Left ventricle myocardium inferior (tissue), 1 donor: ENCODE measurements around the gene IFNA10. TPM values are rescaled to one million over a fixed set of nuclear protein-coding genes. Genes with fewer than 3 reads are reported as not detected.
"Not testable (repeated sequence)": the region's sequence is repeated elsewhere in the genome, so short reads cannot be mapped to it uniquely, and the experiment has no call there.

Experiments used
- DNase-seq: peaks from one replicate; pipeline ENCODE4 v3.0.0-alpha.2; 2020
- H3K27ac ChIP-seq: fragments of 200-600 bp; replicated peaks from 2 replicates; pipeline ENCODE4 v1.8.0; 2021
- H3K27me3 ChIP-seq: fragments of 200-600 bp; 2 replicates; pipeline ENCODE4 v1.8.0; 2021; ENCODE audit warnings: low read depth
- H3K36me3 ChIP-seq: fragments of 200-600 bp; 2 replicates; pipeline ENCODE4 v1.8.0; 2021
- H3K4me1 ChIP-seq: fragments of 200-600 bp; 2 replicates; pipeline ENCODE4 v1.8.0; 2021
- H3K4me3 ChIP-seq: fragments of 200-600 bp; 2 replicates; pipeline ENCODE4 v1.8.0; 2021; ENCODE audit warnings: mild to moderate bottlenecking, moderate library complexity
- H3K9me3 ChIP-seq: fragments of 200-600 bp; replicated peaks from 2 replicates; pipeline ENCODE4 v1.8.0; 2021
- intact Hi-C: fragments of 100-400 bp; cut with micrococcal nuclease; formaldehyde crosslinking; loops from one replicate; pipeline ENCODE4 v1.11.0; 2022
- total RNA-seq: library from RNA; stranded (reverse); fragmentation: NEBNext Ultra II Directional; extraction: Animal tissue kit (Norgen Biotek cat#: 25700); gene quantifications from one replicate; pipeline ENCODE4 v1.2.1, GENCODE V29; 2021
- TF ChIP-seq, protein P1 (sequence below): fragments of 200-600 bp; IDR thresholded peaks from 2 replicates; pipeline ENCODE4 v1.8.0; 2021; ENCODE audit warnings: antibody characterized with exemption, mild to moderate bottlenecking, borderline replicate concordance
- donor health status: DM: no; HTN: yes; CAD: no; lungs with severe emphysema.

IFNA10 gene
- total RNA-seq, 1 donor from 2014 or later, result not detected

GRCh38 chr9:21239911-21240310 is 33.0 kb upstream of the IFNA10 start, which contains the start of gene IFNA14:
Gene IFNA14 (minus strand): TSS chr9:21240005. CDS start chr9:21239935, 70 bp downstream.
- intact Hi-C loops, result no loop called here
- Histone ChIP-seq H3K27ac (no peak within 1 kb of the TSS), H3K27me3 (peaks cover 34% of the 10 kb centered on the region), H3K36me3 (no peaks in the 10 kb centered on the region), H3K4me1 (no peaks in the 10 kb centered on the region), H3K4me3 (no peak within 1 kb of the TSS), H3K9me3 (no peaks in the 10 kb centered on the region)
- TF ChIP-seq, protein P1, sequence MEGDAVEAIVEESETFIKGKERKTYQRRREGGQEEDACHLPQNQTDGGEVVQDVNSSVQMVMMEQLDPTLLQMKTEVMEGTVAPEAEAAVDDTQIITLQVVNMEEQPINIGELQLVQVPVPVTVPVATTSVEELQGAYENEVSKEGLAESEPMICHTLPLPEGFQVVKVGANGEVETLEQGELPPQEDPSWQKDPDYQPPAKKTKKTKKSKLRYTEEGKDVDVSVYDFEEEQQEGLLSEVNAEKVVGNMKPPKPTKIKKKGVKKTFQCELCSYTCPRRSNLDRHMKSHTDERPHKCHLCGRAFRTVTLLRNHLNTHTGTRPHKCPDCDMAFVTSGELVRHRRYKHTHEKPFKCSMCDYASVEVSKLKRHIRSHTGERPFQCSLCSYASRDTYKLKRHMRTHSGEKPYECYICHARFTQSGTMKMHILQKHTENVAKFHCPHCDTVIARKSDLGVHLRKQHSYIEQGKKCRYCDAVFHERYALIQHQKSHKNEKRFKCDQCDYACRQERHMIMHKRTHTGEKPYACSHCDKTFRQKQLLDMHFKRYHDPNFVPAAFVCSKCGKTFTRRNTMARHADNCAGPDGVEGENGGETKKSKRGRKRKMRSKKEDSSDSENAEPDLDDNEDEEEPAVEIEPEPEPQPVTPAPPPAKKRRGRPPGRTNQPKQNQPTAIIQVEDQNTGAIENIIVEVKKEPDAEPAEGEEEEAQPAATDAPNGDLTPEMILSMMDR, result no peak
- DNase-seq, result no peak

GRCh38 chr9:21236360-21236714 is 29.4 kb upstream of the IFNA10 start:
- H3K9me3 ChIP-seq, intact Hi-C loops, H3K27ac ChIP-seq, H3K4me1 ChIP-seq, H3K36me3 ChIP-seq, DNase-seq, H3K4me3 ChIP-seq: not testable (repeated sequence)
- peaks cover 17% of the 10 kb centered on the region for H3K27me3 ChIP-seq

DNA sequence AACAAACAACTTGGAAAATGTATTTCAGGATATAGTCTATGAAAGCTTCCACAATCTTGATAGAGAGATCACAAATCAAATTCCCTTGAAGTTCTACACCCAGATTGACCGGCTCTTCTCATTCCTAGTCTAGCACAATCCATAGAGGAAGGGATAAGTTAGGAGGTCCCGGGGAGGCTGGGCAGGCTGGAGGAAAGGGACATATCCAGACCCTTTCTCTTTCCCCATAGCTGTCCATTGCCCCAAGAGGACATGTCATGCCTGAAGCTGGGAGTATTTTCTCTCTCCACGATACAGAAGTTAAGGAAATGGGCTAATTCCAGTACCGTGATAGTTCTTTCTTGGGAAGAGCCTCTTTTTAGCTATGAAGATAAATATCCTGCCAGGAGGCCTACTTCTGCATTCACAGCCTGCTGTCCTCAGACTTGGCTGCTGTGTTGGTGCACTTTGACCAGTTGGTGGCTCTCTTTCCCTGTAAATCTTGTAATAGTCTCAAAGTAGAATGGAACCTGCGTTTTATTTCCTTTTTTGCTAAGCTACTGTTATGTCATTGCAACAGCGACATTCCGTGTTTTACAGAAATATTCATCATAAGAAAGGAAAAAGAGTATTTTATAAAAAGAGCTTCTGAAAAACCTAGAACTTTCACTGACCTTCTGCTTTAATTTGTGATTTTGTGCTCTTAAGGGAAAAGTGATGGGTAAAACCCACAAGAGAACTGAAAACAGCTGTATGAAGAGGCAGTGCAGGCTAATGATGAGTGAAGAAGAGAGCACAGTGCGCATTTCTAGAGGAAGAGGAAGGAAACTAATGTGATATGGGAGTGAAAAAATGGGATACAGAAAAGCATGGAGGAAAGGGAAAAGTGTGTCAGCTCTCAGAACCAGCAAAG is 28.8 kb upstream of the IFNA10 start:
- H3K36me3 ChIP-seq, intact Hi-C loops, H3K27ac ChIP-seq, H3K9me3 ChIP-seq, DNase-seq, H3K4me3 ChIP-seq, H3K4me1 ChIP-seq: not testable (repeated sequence)
- TF ChIP-seq, protein P1, result peak; percentile 55
- H3K27me3 ChIP-seq, result peaks cover 12% of the 10 kb centered on the region

- H3K9me3 ChIP-seq, result no peaks in the 10 kb centered on the region
- H3K4me1 ChIP-seq, result no peaks in the 10 kb centered on the region
- TF ChIP-seq, protein P1, result no peak
- no peaks in the 10 kb centered on the region for H3K27me3 ChIP-seq
- no peak overlapping the region for H3K4me3 ChIP-seq
- intact Hi-C loops, result no loop called here
- no peak overlapping the region for H3K27ac ChIP-seq
- DNase-seq, result no peak
- no peaks in the 10 kb centered on the region for H3K36me3 ChIP-seq
Observed at GRCh38 chr9:21234153-21234687, 27.3 kb upstream of the IFNA10 start.

- no peaks in the 10 kb centered on the region for H3K36me3 ChIP-seq
- DNase-seq, result no peak
- no peak overlapping the region for H3K27ac ChIP-seq
- TF ChIP-seq, protein P1, result no peak
- H3K27me3 ChIP-seq, result no peaks in the 10 kb centered on the region
- intact Hi-C loops, result no loop called here
- no peaks in the 10 kb centered on the region for H3K9me3 ChIP-seq
- no peaks in the 10 kb centered on the region for H3K4me1 ChIP-seq
- H3K4me3 ChIP-seq, result no peak overlapping the region
Observed at GRCh38 chr9:21233258-21233657, 26.3 kb upstream of the IFNA10 start.

GRCh38 chr9:21228122-21228521 is 21.2 kb upstream of the IFNA10 start, which contains the start of gene IFNA17:
Gene IFNA17 (minus strand): TSS chr9:21228222. CDS start chr9:21228173, 49 bp downstream.
- Histone ChIP-seq H3K9me3 (no peaks in the 10 kb centered on the region), H3K27me3 (no peaks in the 10 kb centered on the region), H3K27ac (no peak within 1 kb of the TSS), H3K36me3 (no peaks in the 10 kb centered on the region), H3K4me3 (no peak within 1 kb of the TSS), H3K4me1 (no peaks in the 10 kb centered on the region)
- DNase-seq, result no peak
- TF ChIP-seq, protein P1, result no peak
- intact Hi-C loops, result no loop called here

DNA sequence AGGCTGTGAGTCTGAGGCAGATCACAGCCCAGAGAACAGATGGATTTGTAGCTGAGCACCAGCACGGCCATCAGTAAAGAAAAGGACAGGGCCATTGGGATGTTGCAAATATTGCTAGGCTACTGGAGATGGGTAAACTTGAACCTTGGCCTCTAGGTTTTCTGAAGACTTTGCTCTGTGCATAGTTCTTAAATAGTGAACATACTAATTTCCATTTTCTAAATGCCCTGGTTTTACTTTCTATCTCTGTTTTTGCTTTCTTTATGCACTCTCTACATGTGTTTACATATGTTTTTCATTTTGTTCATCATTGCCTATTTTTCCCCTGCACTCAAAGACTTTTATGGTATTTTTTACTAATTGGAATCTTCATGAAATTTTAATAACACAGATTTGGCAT is 10.3 kb upstream of the IFNA10 start, which contains the start of gene IFNA16:
IFNA16 (minus strand) TSS at position 101 of the 400 bp plus-strand sequence; CDS start at position 95, 6 bp downstream.
- intact Hi-C loops, H3K9me3 ChIP-seq, H3K27ac ChIP-seq, H3K36me3 ChIP-seq, H3K4me1 ChIP-seq, DNase-seq, H3K4me3 ChIP-seq: not testable (repeated sequence)
- H3K27me3 ChIP-seq, result peaks cover 17% of the 10 kb centered on the region
